ENCODE results near the gene QRFP. TPM values are rescaled to one million over a fixed set of nuclear protein-coding genes. Genes with fewer than 3 reads are reported as not detected.

The QRFP gene
- total and polyA plus RNA-seq, 4 donors: 0.05 TPM; not detected in 3

DNA sequence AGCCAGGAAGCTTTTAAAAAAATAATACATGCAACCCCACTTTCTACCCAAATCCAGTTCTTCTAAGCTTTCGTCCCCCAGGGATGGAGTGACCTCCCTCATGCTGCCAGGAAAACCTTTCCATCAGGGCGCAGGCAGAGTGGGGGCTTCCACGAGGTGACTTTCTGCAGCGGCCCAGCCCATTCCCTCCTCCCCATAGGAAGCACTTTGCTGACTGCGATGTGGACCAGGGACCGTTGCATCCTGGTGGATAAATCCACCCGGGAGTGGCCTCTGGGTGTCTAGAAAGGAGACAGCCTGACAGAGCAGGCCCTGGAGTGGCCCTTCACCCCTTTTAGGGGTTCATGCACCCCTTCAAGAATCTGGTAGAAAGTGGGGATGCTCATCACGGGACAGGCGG lies 1.6 kb downstream of the QRFP start (continued):
- no peak for TF ChIP-seq TAF1 (conservative IDR thresholded peaks at IDR 0.05)
- TF ChIP-seq HNF4A (conservative IDR thresholded peaks at IDR 0.05): no peak
- no peak for TF ChIP-seq GABPA (IDR thresholded peaks at IDR 0.05 in 1 of 2, conservative IDR thresholded peaks at IDR 0.05 in 1 of 2)
- no peak for TF ChIP-seq RXRA (IDR thresholded peaks at IDR 0.05)
- TF ChIP-seq FOXA2 (IDR thresholded peaks at IDR 0.05): no peak

DNA sequence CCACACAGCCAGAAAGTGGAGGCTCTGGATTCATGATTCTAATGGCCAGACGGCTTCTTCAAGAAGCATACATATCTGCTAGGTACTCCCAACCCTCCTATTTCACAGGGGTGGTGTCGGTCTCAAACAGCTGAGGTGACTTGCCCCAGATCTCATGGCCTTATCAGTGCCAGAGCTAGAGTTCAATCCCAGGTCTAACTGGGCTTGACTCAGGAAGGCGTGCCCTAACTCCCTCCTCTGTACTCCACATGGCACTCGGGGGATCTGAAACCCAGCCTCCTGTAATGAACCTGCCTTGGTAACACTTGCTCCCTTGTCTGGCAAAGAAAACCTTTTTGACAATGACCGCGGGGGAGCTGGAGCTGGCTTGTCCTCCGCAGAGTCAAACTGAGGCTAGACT lies 2.1 kb downstream of the QRFP start:
- Histone ChIP-seq H3K4me1 (ENCODE audit: control insufficient read depth in 4 of 4, insufficient read depth in 4 of 4, low read length in 3 of 4) (no peaks in the 10 kb centered on the region), H3K27me3 (ENCODE audit: control insufficient read depth in 4 of 4, insufficient read depth in 4 of 4, low read length in 3 of 4) (no peaks in the 10 kb centered on the region), H3K9me3 (ENCODE audit: control insufficient read depth in 4 of 4, low read length in 3 of 4) (no peaks in the 10 kb centered on the region), H3K9ac (ENCODE audit: low read depth in 1 of 2, low read length in 2 of 2) (no peak overlapping the region), H3K4me3 (ENCODE audit: low read depth in 1 of 3, low read length in 3 of 3) (no peak overlapping the region), H3K36me3 (ENCODE audit: control insufficient read depth in 4 of 4, insufficient read depth in 3 of 4, low read depth in 1 of 4, low read length in 3 of 4) (peaks cover 0 to 8% (median 0%) of the 10 kb centered on the region in 4 donors), H3K27ac (ENCODE audit: low read depth in 1 of 2, low read length in 2 of 2) (no peak overlapping the region)
- DNase-seq (ENCODE audit: low spot score): no peak
- TF ChIP-seq RXRA (IDR thresholded peaks at IDR 0.05) (no peak), HNF4A (conservative IDR thresholded peaks at IDR 0.05) (no peak), FOXA2 (IDR thresholded peaks at IDR 0.05) (no peak), RAD21 (IDR thresholded peaks at IDR 0.05) (no peak), ZBTB33 (IDR thresholded peaks at IDR 0.05) (no peak)
- 83% methylated on average over 7 of the region's 7 CpGs for WGBS

DNA sequence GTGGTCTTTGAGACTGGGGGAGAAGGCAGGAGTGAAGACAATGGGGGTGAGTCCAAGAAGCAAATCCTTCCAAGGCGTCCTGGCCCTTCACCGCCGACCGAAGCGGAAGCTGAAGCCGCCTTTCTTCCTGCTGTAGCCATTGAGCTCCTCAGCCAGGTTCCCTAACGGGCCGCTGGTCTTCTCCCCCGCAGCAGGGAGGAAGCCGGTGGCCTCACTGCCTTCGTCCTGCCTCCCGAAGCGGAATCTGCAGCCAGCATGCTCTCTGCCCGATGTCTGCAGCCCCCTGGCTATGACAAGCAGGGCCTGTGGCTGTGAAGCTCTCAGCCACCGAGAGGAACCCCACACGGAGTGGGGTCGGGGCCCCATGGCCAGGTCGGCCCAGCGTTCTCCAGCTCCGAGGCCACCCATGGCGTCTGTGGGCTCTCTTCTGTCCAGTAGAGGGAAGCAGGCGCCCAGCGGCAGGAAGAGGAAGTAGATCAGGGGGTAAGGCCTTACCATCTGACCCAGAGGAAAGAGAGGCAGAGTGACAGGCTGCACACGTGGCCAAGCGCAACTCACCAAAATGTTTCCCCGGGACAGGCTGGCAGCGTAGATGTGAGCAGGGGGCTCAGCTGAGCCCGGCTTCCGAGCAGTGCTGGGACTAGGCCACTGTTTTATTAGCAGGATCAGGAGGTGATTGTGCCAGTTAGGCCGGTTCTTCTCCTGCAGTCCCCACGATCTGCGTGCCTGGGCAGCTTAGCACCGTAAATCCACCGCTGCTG lies 3.1 kb downstream of the QRFP start:
- no peak overlapping the region for H3K9ac ChIP-seq (ENCODE audit: low read depth in 1 of 2, low read length in 2 of 2)
- WGBS: 68% methylated on average over 34 of the region's 34 CpGs
- DNase-seq (ENCODE audit: low spot score): no peak
- TF ChIP-seq JUND (IDR thresholded peaks at IDR 0.05): no peak
- TF ChIP-seq CTCF (IDR thresholded peaks at IDR 0.05; ENCODE audit: low read depth, low read length, missing input control): peak; percentile 30
- no peak for TF ChIP-seq HNF4G (IDR thresholded peaks at IDR 0.05)
- TF ChIP-seq TAF1 (conservative IDR thresholded peaks at IDR 0.05): no peak
- H3K36me3 ChIP-seq (ENCODE audit: control insufficient read depth in 4 of 4, insufficient read depth in 3 of 4, low read depth in 1 of 4, low read length in 3 of 4): peaks cover 0 to 11% (median under 1%) of the 10 kb centered on the region in 4 donors
- H3K4me3 ChIP-seq (ENCODE audit: low read depth in 1 of 3, low read length in 3 of 3): no peak overlapping the region
- H3K9me3 ChIP-seq (ENCODE audit: control insufficient read depth in 4 of 4, low read length in 3 of 4): no peaks in the 10 kb centered on the region
- H3K27ac ChIP-seq (ENCODE audit: low read depth in 1 of 2, low read length in 2 of 2): no peak overlapping the region
- H3K4me1 ChIP-seq (ENCODE audit: control insufficient read depth in 4 of 4, insufficient read depth in 4 of 4, low read length in 3 of 4): no peaks in the 10 kb centered on the region
- no peaks in the 10 kb centered on the region for H3K27me3 ChIP-seq (ENCODE audit: control insufficient read depth in 4 of 4, insufficient read depth in 4 of 4, low read length in 3 of 4)

Data from liver (tissue), 9 donors.